Inflammatory macrophage (primary cell): ENCODE measurements around the gene WDR91.
"Not testable (repeated sequence)": the region's sequence is repeated elsewhere in the genome, so short reads cannot be mapped to it uniquely, and the experiment has no call there.

Experiments used
- DNase-seq, 2 donors: peaks; one replicate each; pipeline ENCODE4 v3.0.0-alpha.2; 2020 to 2022

Gene WDR91

GRCh38 chr7:135178364-135178763 is 33.0 kb downstream of the WDR91 start:
- DNase-seq, result no peak

GRCh38 chr7:135177028-135177696 is 34.2 kb downstream of the WDR91 start:
- DNase-seq, result no peak

- DNase-seq, result no peak
Measured at GRCh38 chr7:135175931-135176330, 35.4 kb downstream of the WDR91 start.

- DNase-seq, result no peak
Measured at GRCh38 chr7:135174941-135175340, 36.4 kb downstream of the WDR91 start.

- not testable (repeated sequence) for DNase-seq
Measured at GRCh38 chr7:135173916-135174315, 37.4 kb downstream of the WDR91 start.

- not testable (repeated sequence) for DNase-seq
Measured at GRCh38 chr7:135171581-135172291, 39.6 kb downstream of the WDR91 start.

- DNase-seq, result peak in 1 of 2 donors; percentile 16
Measured at GRCh38 chr7:135170998-135171481, 40.3 kb downstream of the WDR91 start.

GRCh38 chr7:135170274-135170997 is 40.9 kb downstream of the WDR91 start, which contains the start of gene CYREN:
CYREN (minus strand) TSS chr7:135170707; CDS start chr7:135168922, 1,785 bp downstream.
- peak; percentile 96 to 98 for DNase-seq

GRCh38 chr7:135169964-135170273 is 41.4 kb downstream of the WDR91 start:
- DNase-seq, result peak; percentile 63 to 66

GRCh38 chr7:135169141-135169963 is 42.0 kb downstream of the WDR91 start:
- DNase-seq, result peak; percentile 64 to 67

GRCh38 chr7:135168489-135169140 is 42.7 kb downstream of the WDR91 start:
- DNase-seq, result no peak

- peak; percentile 61 to 74 for DNase-seq
Measured at GRCh38 chr7:135168001-135168400, 43.3 kb downstream of the WDR91 start.

GRCh38 chr7:135167365-135167917 is 43.9 kb downstream of the WDR91 start:
- DNase-seq, result peak in 1 of 2 donors; percentile 11

- no peak for DNase-seq
Measured at GRCh38 chr7:135166338-135166990, 44.9 kb downstream of the WDR91 start.

- DNase-seq, result no peak
Measured at GRCh38 chr7:135165862-135166261, 45.5 kb downstream of the WDR91 start.

- DNase-seq, result no peak
Measured at GRCh38 chr7:135164357-135165061, 46.8 kb downstream of the WDR91 start.

GRCh38 chr7:135162382-135163001 is 48.8 kb downstream of the WDR91 start:
- DNase-seq, result no peak

GRCh38 chr7:135161669-135162068 is 49.7 kb downstream of the WDR91 start:
- DNase-seq, result no peak

GRCh38 chr7:135160858-135161653 is 50.3 kb downstream of the WDR91 start:
- peak; percentile 52 to 61 for DNase-seq
